CD4-positive, alpha-beta T cell treated with Interleukin-4 for 4 hours (primary cell): ENCODE results near the gene SNAPIN.

Experiments
- DNase-seq: peaks from one replicate; pipeline ENCODE4 v3.0.0-alpha.2; 2020

SNAPIN gene

GRCh38 chr1:153680120-153680403 is 21.6 kb downstream of the SNAPIN start:
- no peak for DNase-seq

DNA sequence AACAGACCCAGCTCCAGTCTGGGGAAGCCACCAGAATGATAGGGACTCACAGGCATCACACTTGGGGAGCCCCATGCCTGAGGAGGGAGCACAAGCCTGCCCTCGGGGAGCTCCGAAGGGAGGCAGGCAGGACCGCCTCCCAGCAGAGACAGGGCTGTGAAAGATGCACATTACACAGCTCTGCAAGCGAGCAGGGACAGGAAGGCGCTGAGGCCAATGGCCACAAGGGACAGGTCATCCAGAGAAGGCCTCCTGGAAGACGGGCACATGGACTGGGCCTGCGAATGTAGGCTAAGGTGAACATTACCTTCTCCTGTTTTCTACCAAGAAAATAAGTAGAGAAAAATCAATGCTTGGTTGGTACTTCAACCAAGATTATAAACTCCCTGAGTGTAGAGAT is 24.2 kb downstream of the SNAPIN start:
- DNase-seq: no peak

- DNase-seq: no peak
Observed at GRCh38 chr1:153683854-153684253, 25.4 kb downstream of the SNAPIN start.

DNA sequence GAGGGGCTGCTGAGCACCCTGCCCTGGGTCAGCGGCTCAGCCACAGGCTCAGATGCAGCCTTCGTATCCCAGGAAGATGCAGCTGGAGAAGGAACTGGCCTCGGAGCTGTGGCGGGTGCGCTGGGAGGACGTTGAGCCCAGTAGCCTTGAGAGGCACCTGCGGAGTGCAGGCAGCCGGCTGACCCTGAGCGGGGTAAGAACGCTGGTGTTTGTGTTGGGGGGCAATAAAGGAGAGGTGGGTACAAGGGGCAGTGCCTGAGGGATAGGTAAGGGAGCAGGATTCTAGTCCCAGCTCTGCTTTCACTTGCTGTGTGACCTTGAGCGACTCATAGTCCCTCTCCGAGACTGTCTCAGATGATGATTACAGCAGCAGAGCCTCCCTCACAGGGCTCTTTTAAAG is 26.4 kb downstream of the SNAPIN start:
- no peak for DNase-seq

- DNase-seq: no peak
Observed at GRCh38 chr1:153685544-153686340, 27.2 kb downstream of the SNAPIN start.

DNA sequence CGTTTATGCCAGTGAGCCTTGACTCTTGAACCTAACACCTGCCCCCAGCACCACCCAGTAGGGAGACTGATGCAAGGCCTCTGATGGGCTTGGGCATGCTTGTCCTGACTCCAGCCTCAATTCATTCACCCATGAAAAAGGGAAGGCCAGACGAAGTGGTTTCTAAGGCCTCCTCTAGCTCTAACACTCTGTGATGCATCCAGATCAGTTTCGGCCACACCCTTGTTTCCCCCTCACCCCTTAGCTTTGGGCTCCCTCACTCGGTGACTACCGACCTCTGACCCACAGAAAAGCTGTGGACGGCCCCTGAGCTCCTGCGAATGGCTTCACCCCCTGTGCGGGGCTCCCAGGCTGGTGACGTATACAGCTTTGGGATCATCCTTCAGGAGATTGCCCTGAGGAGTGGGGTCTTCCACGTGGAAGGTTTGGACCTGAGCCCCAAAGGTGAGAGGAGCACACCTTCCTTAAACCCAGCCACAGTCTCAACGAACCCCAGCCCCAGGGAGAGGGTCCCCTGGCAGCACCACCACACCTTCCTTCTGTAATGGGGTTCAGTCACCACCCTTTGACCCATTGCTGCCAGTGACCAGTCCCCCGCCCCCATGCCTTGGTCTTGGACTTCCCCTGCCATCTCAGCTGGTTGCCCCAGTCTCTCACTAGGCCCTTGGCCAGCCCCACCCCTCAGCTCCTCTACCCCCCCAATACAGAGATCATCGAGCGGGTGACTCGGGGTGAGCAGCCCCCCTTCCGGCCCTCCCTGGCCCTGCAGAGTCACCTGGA is 29.0 kb downstream of the SNAPIN start:
- DNase-seq: no peak

- DNase-seq: no peak
Observed at GRCh38 chr1:153688276-153688675, 29.8 kb downstream of the SNAPIN start.

- no peak for DNase-seq
Observed at GRCh38 chr1:153688736-153689328, 30.3 kb downstream of the SNAPIN start.

- DNase-seq: no peak
Observed at GRCh38 chr1:153693466-153693865, 35.0 kb downstream of the SNAPIN start.

- no peak for DNase-seq
Observed at GRCh38 chr1:153696741-153697140, 38.2 kb downstream of the SNAPIN start.

DNA sequence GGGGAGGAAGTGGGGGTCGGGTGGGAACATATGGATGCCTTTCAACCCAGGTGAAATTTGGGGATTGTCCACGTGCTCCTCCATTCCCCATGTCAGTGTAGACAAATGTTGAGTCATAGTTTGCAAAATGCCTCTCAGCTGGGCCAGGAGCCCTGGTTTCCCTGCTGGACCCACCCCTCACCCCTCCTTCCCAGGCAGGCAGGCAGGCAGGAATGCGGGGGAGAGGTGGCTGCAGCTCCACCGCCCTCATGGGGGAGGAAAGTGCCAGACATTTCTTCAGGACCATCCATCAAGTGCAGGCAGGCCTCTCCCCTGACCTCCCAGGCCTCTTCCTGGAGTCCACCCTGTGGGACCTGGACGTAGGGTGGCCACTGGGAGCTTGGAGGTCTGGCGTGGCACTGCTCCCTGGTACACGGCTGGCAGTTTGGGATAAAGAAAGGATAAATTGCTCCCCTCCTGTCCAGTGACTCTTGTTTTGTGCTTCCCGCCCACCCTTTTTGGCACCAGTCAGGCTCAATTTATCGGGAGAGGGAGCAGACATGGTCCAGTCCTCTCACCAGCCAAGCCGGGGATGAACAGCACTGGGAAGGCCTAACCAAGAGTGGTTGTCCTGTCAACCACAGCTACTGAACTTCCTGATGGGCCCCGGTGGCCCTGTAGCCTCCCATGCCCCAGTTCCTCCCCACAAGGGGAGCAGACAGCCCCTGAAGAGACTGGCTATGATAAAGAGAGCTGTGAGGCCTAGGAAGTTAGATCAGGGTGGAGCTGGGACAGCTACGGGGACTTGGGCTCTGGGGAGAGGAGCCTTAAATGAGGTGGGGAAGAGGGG is 38.9 kb downstream of the SNAPIN start:
- DNase-seq: no peak

DNA sequence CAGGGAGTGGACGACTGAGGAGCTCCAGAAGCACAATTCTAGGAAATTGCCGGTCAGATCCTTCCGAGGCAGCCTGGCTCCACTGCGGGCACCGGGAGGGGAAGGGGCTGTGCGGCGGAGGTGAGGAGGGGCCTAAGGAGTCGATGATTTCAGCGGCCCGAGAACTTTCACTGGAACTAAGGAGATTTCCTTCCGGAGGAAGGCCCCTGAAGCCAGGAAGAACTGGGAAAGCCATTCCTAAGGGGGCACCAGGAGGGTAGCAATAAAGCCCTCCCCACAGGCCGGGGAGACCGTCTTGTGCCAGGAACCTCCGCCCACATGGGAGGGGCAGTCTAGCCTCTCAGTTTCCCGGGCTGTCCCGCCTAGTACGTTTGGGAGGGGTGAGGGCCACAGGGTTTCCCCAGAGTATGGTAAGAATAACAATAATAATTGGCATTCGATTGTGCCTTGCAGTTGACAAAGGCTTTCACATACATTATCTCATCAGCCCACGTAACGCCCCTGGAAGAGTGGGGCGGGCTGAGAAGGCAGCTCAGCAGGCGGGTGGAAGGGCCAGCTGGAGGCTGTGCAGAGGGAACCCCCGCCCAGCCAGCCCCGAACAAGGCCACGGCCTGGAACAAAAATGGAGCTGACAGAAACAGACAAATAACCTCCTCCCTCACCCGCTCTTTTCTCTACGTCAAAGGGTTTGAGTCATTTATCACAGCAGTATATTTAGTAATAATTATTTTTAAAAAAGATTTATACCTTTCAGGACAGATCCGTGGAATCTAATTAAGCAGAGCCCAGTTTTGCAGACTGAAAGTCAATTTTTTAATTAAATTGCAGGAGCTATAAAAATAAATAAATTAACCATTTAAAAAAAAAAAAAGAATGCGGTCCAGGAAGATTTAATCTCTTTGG is 39.8 kb downstream of the SNAPIN start:
- DNase-seq: no peak

GRCh38 chr1:153698923-153699714 is 40.6 kb downstream of the SNAPIN start:
- DNase-seq: no peak

DNA sequence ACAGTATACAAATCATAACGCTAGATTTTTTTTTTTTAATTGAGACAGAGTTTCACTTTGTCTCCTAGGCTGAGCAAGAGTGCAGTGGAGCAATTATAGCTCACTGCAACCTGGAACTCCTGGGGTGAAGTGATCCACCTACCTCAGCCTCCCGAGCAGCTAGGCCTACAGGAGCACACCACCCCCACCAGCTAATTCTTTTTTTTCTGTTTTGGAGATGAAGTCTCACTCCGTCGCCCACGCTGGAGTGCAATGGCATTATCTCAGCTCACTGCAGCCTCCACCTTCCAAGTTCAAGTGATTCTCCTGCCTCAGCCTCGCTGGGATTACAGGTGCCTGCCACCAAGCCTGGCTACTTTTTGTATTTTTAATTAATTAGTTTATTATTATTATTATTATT is 41.3 kb downstream of the SNAPIN start:
- no peak for DNase-seq

DNA sequence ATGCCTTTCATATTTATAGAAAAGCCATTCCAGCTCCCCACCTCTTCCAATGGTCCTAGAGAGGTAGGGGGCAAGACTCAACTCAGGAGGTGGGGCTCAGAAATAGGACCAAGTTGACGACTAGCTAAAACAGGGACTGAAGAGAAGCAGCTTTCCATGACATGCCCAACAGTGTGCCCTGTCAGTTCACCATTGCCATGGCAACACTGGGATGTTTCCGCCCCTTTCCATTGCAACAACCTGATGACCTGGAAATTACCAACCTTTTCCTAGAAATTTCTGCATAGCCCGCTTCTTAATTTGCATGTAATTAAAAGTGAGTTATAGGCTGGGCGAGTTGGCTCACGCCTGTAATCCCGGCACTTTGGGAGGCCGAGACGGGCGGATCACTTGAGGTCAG is 47.0 kb downstream of the SNAPIN start:
- DNase-seq: no peak

- no peak for DNase-seq
Observed at GRCh38 chr1:153711026-153711425, 52.5 kb downstream of the SNAPIN start.
